Activated CD4-positive, alpha-beta T cell treated with anti-CD3 and anti-CD28 coated beads, Interleukin-2, amount 50 U/mL, for 4 hours (primary cell): ENCODE data around the gene ABCB10.
A peak's percentile ranks its signal among the peaks of the same experiment; 100 is the strongest.
"Not testable (repeated sequence)": the region's sequence is repeated elsewhere in the genome, so short reads cannot be mapped to it uniquely, and the experiment has no call there.

Experiments used
- DNase-seq, 2 experiments: peaks; one replicate each; pipeline ENCODE4 v3.0.0-alpha.2; 2020

The ABCB10 gene

GRCh38 chr1:229535230-229535629 lies 23.3 kb downstream of the ABCB10 start:
- DNase-seq: no peak

GRCh38 chr1:229531326-229531725 lies 27.2 kb downstream of the ABCB10 start:
- no peak for DNase-seq

- DNase-seq: no peak
Measured at GRCh38 chr1:229529639-229530038, 28.9 kb downstream of the ABCB10 start.

- no peak for DNase-seq
Measured at GRCh38 chr1:229526695-229527094, 31.8 kb downstream of the ABCB10 start.

GRCh38 chr1:229523052-229523451 lies 35.5 kb downstream of the ABCB10 start:
- DNase-seq: no peak

GRCh38 chr1:229514578-229515275 lies 43.8 kb downstream of the ABCB10 start:
- DNase-seq: peak; percentile 55 to 58

- not testable (repeated sequence) for DNase-seq
Measured at GRCh38 chr1:229511625-229512024, 46.9 kb downstream of the ABCB10 start.

- not testable (repeated sequence) for DNase-seq
Measured at GRCh38 chr1:229511201-229511600, 47.3 kb downstream of the ABCB10 start.

GRCh38 chr1:229509576-229509975 lies 48.9 kb downstream of the ABCB10 start:
- DNase-seq: no peak

- no peak for DNase-seq
Measured at GRCh38 chr1:229508823-229509337, 49.6 kb downstream of the ABCB10 start.

GRCh38 chr1:229507951-229508822 lies 50.3 kb downstream of the ABCB10 start, which contains the start of gene NUP133:
TSS of gene NUP133 (minus strand) at chr1:229508341. CDS start at chr1:229508249, 92 bp downstream.
- DNase-seq: peak; percentile 99 to 100

GRCh38 chr1:229507502-229507901 lies 51.0 kb downstream of the ABCB10 start:
- DNase-seq: no peak

GRCh38 chr1:229506633-229507032 lies 51.9 kb downstream of the ABCB10 start:
- DNase-seq: no peak

GRCh38 chr1:229495782-229496181 lies 62.7 kb downstream of the ABCB10 start:
- no peak for DNase-seq

- no peak for DNase-seq
Measured at GRCh38 chr1:229487181-229487580, 71.3 kb downstream of the ABCB10 start.

GRCh38 chr1:229485318-229485717 lies 73.2 kb downstream of the ABCB10 start:
- no peak for DNase-seq

- DNase-seq: no peak
Measured at GRCh38 chr1:229482511-229482910, 76.0 kb downstream of the ABCB10 start.

GRCh38 chr1:229480495-229480894 lies 78.0 kb downstream of the ABCB10 start:
- DNase-seq: no peak

- no peak for DNase-seq
Measured at GRCh38 chr1:229479660-229480399, 78.7 kb downstream of the ABCB10 start.

GRCh38 chr1:229478852-229479251 lies 79.7 kb downstream of the ABCB10 start:
- no peak for DNase-seq

- DNase-seq: not testable (repeated sequence)
Measured at GRCh38 chr1:229475859-229476258, 82.6 kb downstream of the ABCB10 start.

GRCh38 chr1:229474509-229474908 lies 84.0 kb downstream of the ABCB10 start:
- no peak for DNase-seq

- no peak for DNase-seq
Measured at GRCh38 chr1:229471175-229471574, 87.3 kb downstream of the ABCB10 start.
